NT2/D1 (cell line): ENCODE results near the gene BCL2A1.
"Not testable (repeated sequence)": the region's sequence is repeated elsewhere in the genome, so short reads cannot be mapped to it uniquely, and the experiment has no call there.

Source experiments
- DNase-seq: peaks from one replicate; pipeline ENCODE4 v3.0.0-alpha.2; 2011; ENCODE audit warnings: low read depth, low spot score
- H3K27me3 ChIP-seq: 2 replicates; pipeline ENCODE4 v1.6.0; 2011; ENCODE audit warnings: mild to moderate bottlenecking; ENCODE audit not compliant: insufficient read length, insufficient read depth
- H3K36me3 ChIP-seq: 2 replicates; pipeline ENCODE4 v1.6.1; 2011; ENCODE audit warnings: mild to moderate bottlenecking, low read length, mixed read lengths; ENCODE audit not compliant: insufficient read depth, insufficient read length
- H3K4me1 ChIP-seq: 2 replicates; pipeline ENCODE4 v1.5.1; 2011; ENCODE audit not compliant: insufficient read depth, insufficient read length
- H3K4me3 ChIP-seq: 2 replicates; pipeline ENCODE4 v1.5.1; 2011; ENCODE audit warnings: low read depth; ENCODE audit not compliant: insufficient read length
- H3K9ac ChIP-seq: 2 replicates; pipeline ENCODE4 v1.6.0; 2011; ENCODE audit warnings: low read depth; ENCODE audit not compliant: insufficient read length
- H3K9me3 ChIP-seq: 2 replicates; pipeline ENCODE4 v1.5.1; 2011; ENCODE audit warnings: mild to moderate bottlenecking, low read length; ENCODE audit not compliant: insufficient read depth
- SUZ12 ChIP-seq: IDR thresholded peaks from 2 replicates; pipeline ENCODE4 v1.6.1; 2011; ENCODE audit not compliant: insufficient read length, insufficient read depth; ENCODE audit errors: extremely low read depth
- YY1 ChIP-seq: IDR thresholded peaks from 2 replicates; pipeline ENCODE4 v1.6.1; 2011; ENCODE audit not compliant: insufficient read length, insufficient read depth
- ZNF274 ChIP-seq: IDR thresholded peaks from 2 replicates; pipeline ENCODE4 v1.6.1; 2011; ENCODE audit warnings: mild to moderate bottlenecking, low read depth, low read length

Gene BCL2A1

DNA sequence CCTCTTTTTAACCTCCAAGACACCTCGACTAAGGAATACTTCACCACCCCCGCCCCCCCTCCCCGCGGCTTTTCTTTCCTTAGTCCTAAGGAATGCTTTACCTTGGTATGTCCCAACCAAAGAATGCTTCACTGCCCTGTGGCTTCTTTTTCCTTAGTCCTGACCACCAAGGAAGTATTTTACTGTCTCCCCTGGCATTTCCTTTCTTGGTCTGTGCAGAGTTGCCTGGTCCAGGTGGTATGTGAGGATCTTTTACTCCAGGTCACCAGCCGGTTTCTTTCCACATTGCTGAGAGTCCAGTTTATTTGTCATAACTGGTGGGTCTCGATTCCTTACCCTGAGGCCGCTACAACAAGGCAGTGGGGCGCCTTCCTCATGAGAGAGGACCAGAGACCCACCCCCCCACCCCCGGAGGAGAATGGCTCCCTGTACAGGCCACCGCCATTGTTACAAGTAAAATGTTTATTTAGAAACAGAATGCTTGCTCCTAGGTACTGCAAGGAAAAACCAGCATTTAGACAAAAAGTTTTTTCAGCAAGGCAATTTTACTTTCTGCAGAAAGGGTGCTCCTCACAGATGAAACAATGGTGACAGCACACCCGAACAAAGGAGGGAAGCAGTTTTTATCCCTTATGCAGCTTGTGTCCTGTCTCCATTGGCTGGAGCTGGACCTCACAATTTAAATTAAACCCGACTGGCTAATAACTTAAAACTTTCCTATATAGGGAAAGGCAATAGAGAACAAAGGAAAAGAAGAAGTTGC is 51.1 kb downstream of the BCL2A1 start:
- H3K36me3 ChIP-seq: peaks cover 62% of the 10 kb centered on the region
- no peak for TF ChIP-seq YY1
- no peak for TF ChIP-seq ZNF274
- no peak for TF ChIP-seq SUZ12
- H3K9ac ChIP-seq: no peak overlapping the region
- no peaks in the 10 kb centered on the region for H3K4me1 ChIP-seq
- H3K27me3 ChIP-seq: no peaks in the 10 kb centered on the region
- H3K4me3 ChIP-seq: no peak overlapping the region
- H3K9me3 ChIP-seq: peaks cover 79% of the 10 kb centered on the region
- no peak for DNase-seq

DNA sequence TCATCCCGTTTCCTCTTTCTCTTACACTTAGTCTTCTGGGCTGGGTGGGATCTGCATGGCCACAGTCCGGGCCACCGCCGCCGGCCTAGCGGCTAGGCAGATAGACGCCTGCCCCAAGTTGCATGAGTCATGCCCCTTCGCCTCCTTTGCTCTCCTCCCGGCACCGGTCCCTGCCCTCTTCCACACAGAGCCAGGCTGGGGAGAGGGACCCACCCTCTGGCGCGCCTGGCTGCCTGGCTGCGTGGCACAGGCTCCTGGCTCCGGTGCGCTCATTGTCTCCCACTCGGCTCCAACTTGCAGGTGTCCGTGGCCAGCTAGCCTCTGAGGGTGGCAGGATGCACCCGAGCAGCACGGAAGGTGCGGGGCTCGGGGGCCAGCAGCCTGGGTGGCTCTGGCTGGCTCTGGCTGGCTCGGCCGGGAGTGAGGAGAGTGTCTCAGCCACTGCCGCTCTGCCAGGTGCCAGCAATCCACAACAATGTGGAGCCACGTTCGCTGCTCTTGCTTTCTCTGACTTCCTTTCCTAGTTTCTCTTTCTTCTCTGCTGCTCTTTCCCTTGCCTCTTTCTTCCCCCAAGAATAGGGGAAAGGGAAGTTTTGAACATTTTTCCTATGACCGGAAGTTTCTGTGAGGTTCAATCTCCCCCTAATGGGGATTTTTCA is 51.8 kb downstream of the BCL2A1 start:
- Histone ChIP-seq H3K9ac (no peak overlapping the region), H3K4me3 (no peak overlapping the region), H3K36me3 (peaks cover 67% of the 10 kb centered on the region), H3K4me1 (no peaks in the 10 kb centered on the region), H3K27me3 (no peaks in the 10 kb centered on the region), H3K9me3 (peaks cover 80% of the 10 kb centered on the region)
- no peak for TF ChIP-seq YY1
- no peak for TF ChIP-seq SUZ12
- TF ChIP-seq ZNF274: no peak
- no peak for DNase-seq

DNA sequence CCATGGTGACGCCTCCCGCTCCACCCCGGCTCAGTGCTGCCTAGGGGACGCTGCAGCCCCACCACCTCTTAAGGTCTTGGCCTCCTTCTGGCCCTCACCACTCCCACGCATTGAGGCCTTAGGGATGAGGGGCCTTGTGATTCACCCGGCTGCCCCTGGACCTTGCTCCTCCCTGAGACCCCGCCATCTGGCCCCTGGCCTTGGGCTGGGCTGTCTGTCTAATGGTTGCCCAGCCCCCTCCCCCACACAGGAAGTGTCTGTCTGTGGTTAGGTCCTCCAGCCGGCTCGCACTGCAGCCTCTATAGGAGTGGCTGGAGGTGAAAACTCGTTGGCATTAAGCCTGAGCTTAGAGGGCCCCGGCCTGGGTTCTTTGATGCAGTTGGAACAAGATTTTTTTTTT is 52.7 kb downstream of the BCL2A1 start:
- H3K9me3 ChIP-seq: peaks cover 89% of the 10 kb centered on the region
- peaks cover 68% of the 10 kb centered on the region for H3K36me3 ChIP-seq
- TF ChIP-seq YY1 (no peak), SUZ12 (no peak), ZNF274 (no peak)
- H3K27me3 ChIP-seq: no peaks in the 10 kb centered on the region
- no peak overlapping the region for H3K9ac ChIP-seq
- DNase-seq: no peak
- no peak overlapping the region for H3K4me3 ChIP-seq
- no peaks in the 10 kb centered on the region for H3K4me1 ChIP-seq

- H3K9me3 ChIP-seq: peaks cover 98% of the 10 kb centered on the region
Measured at GRCh38 chr15:79916502-79917132, 54.4 kb downstream of the BCL2A1 start.

GRCh38 chr15:79915776-79916501 is 55.1 kb downstream of the BCL2A1 start:
- not testable (repeated sequence) for H3K4me3 ChIP-seq, DNase-seq, H3K9ac ChIP-seq, H3K4me1 ChIP-seq, H3K27me3 ChIP-seq
- peaks cover 66% of the 10 kb centered on the region for H3K36me3 ChIP-seq
- H3K9me3 ChIP-seq: peaks cover 98% of the 10 kb centered on the region

More at GRCh38 chr15:79916502-79917132, 54.4 kb downstream of the BCL2A1 start:
- TF ChIP-seq SUZ12: no peak
- TF ChIP-seq YY1: no peak
- no peak for TF ChIP-seq ZNF274
- no peak overlapping the region for H3K4me3 ChIP-seq
- DNase-seq: no peak
- H3K9ac ChIP-seq: no peak overlapping the region
- no peaks in the 10 kb centered on the region for H3K4me1 ChIP-seq
- H3K36me3 ChIP-seq: peaks cover 69% of the 10 kb centered on the region
- H3K27me3 ChIP-seq: no peaks in the 10 kb centered on the region

DNA sequence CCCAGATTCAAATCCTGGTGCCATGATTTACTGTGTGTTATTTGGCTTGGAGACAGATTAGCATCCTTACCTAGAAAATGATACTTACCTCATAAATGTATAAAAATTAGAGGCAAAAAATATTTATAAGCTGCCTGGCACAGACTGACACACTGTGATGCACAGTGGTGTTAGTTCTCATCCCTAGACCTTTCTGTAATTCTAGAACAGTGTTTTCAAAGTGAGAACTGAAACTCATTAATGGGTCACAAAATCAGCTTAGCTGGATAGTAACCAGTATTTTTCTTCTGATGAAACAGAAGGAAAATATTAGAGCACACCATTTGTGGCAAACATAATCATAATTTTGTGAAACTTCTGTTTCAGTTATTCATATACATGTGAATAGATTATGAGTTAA is 56.3 kb downstream of the BCL2A1 start:
- H3K9me3 ChIP-seq: peaks cover 97% of the 10 kb centered on the region
- no peak overlapping the region for H3K4me3 ChIP-seq
- H3K9ac ChIP-seq: no peak overlapping the region
- no peaks in the 10 kb centered on the region for H3K27me3 ChIP-seq
- peaks cover 57% of the 10 kb centered on the region for H3K36me3 ChIP-seq
- H3K4me1 ChIP-seq: no peaks in the 10 kb centered on the region
- no peak for DNase-seq
- TF ChIP-seq SUZ12: no peak
- no peak for TF ChIP-seq YY1
- no peak for TF ChIP-seq ZNF274
